Astrocyte of the spinal cord (primary cell): Measurements from ENCODE around the gene MRPS30.
"Not testable (repeated sequence)": the region's sequence is repeated elsewhere in the genome, so short reads cannot be mapped to it uniquely, and the experiment has no call there.

Experiments used
- DNase-seq: peaks from one replicate; pipeline ENCODE4 v3.0.0; 2011; ENCODE audit warnings: low read depth, low spot score
- H3K4me3 ChIP-seq: 2 replicates; pipeline ENCODE4 v1.5.1; 2011; ENCODE audit warnings: low read depth, mild to moderate bottlenecking, low read length, moderate library complexity
- CTCF ChIP-seq: IDR thresholded peaks from 2 replicates; pipeline ENCODE4 v1.5.1; 2012; ENCODE audit warnings: low read depth, mild to moderate bottlenecking, low read length, inconsistent platforms
- in situ Hi-C: cut with HindIII; loops from 2 replicates; pipeline ENCODE4 v1.10.0; 2017; ENCODE audit warnings: low sequenced_read_pairs

The MRPS30 gene

GRCh38 chr5:44779167-44779566 lies 29.6 kb upstream of the MRPS30 start:
- in situ Hi-C loops: no loop called here
- TF ChIP-seq CTCF: no peak
- no peak overlapping the region for H3K4me3 ChIP-seq
- no peak for DNase-seq

- DNase-seq: no peak
- no peak for TF ChIP-seq CTCF
- H3K4me3 ChIP-seq: no peak overlapping the region
- in situ Hi-C loops: no loop called here
Measured at GRCh38 chr5:44783634-44784315, 25.0 kb upstream of the MRPS30 start.

- no peak overlapping the region for H3K4me3 ChIP-seq
- in situ Hi-C loops: no loop called here
- no peak for DNase-seq
- no peak for TF ChIP-seq CTCF
Measured at GRCh38 chr5:44787731-44788130, 21.0 kb upstream of the MRPS30 start.

- DNase-seq, in situ Hi-C loops, H3K4me3 ChIP-seq: not testable (repeated sequence)
Measured at GRCh38 chr5:44789372-44789995, 19.3 kb upstream of the MRPS30 start.

GRCh38 chr5:44792031-44792673 lies 16.6 kb upstream of the MRPS30 start:
- DNase-seq, H3K4me3 ChIP-seq, in situ Hi-C loops: not testable (repeated sequence)

GRCh38 chr5:44794371-44794770 lies 14.4 kb upstream of the MRPS30 start:
- TF ChIP-seq CTCF: no peak
- in situ Hi-C loops: no loop called here
- H3K4me3 ChIP-seq: no peak overlapping the region

GRCh38 chr5:44795496-44795895 lies 13.3 kb upstream of the MRPS30 start:
- no peak for TF ChIP-seq CTCF
- in situ Hi-C loops: no loop called here
- H3K4me3 ChIP-seq: no peak overlapping the region
- no peak for DNase-seq

More at GRCh38 chr5:44794371-44794770, 14.4 kb upstream of the MRPS30 start:
- DNase-seq: no peak
